ENCODE measurements around the gene SHE. TPM values are rescaled to one million over a fixed set of nuclear protein-coding genes. Genes with fewer than 3 reads are reported as not detected.
"Not testable (repeated sequence)": the region's sequence is repeated elsewhere in the genome, so short reads cannot be mapped to it uniquely, and the experiment has no call there.

Gene SHE
- total RNA-seq, 2 donors from 2014 or later: 10.8 to 19.9 TPM

DNA sequence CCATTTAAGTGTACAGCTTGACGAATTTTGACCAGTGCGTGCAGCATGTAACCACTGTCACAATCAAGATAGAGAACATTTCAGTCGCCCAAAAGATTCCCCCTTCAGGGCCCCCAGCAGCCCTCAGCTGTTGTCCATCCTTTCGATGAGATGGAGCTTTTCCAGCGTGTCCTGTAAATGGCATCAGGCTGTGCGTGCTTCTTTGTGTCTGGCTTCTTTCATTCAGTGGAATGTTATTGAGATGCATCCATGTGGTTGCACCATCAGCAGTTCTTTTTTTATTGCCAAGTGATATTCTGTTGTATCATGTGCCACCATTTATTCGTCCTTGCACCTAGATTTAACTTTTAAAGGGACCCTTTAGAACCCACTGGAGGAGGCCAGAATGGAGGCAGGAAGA, 34.4 kb upstream of the SHE start:
- H3K9me3 ChIP-seq: no peaks in the 10 kb centered on the region
- DNase-seq (ENCODE audit: low spot score): no peak
- no peaks in the 10 kb centered on the region for H3K27me3 ChIP-seq
- TF ChIP-seq, protein P1, sequence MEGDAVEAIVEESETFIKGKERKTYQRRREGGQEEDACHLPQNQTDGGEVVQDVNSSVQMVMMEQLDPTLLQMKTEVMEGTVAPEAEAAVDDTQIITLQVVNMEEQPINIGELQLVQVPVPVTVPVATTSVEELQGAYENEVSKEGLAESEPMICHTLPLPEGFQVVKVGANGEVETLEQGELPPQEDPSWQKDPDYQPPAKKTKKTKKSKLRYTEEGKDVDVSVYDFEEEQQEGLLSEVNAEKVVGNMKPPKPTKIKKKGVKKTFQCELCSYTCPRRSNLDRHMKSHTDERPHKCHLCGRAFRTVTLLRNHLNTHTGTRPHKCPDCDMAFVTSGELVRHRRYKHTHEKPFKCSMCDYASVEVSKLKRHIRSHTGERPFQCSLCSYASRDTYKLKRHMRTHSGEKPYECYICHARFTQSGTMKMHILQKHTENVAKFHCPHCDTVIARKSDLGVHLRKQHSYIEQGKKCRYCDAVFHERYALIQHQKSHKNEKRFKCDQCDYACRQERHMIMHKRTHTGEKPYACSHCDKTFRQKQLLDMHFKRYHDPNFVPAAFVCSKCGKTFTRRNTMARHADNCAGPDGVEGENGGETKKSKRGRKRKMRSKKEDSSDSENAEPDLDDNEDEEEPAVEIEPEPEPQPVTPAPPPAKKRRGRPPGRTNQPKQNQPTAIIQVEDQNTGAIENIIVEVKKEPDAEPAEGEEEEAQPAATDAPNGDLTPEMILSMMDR (IDR thresholded peaks at IDR 0.05): no peak
- H3K36me3 ChIP-seq: no peaks in the 10 kb centered on the region
- H3K27ac ChIP-seq: no peak overlapping the region
- no peaks in the 10 kb centered on the region for H3K4me1 ChIP-seq
- H3K4me3 ChIP-seq: no peak overlapping the region

DNA sequence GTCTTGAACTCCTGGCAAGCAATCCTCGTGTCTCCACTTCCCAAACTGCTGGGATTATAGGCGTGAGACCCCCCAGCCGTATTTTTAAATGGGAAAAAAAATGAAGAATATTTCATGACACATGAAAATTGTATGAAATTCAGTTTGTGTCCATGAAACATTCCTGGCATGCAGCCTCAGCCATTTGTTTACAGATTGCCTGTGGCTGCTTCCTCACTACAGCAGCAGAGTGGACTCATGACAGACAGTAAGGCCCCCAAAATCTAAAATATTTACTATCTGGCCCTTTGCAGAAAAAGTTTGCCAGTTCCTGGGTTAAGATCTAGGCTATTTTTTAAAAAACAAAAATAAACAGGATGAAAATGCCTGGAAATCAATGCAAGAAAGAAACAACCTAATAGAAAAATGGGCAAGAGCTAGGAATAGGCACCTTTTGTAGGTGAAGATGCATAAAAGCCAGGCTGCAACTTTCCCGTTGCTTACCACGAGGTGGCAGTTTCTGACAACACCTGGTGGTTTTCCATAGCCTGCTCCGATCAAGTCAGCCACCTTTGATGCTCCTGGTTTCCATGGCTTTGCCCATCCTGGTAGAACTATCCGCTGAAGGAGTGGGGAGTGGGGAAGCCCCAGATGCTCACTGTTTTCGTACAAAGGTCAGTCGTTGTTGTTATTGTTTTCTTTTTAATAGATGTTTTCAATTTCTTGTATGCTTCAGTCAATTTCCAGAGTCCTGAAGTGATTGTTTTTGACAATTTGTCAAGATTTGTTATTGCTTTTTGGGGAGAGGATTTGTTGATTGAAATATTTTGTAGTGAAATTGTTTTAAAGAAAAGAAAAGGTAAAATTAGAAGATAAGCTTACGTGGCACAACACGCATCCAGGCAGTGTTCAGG, 32.0 kb upstream of the SHE start:
- H3K9me3 ChIP-seq: no peaks in the 10 kb centered on the region
- no peaks in the 10 kb centered on the region for H3K36me3 ChIP-seq
- H3K4me3 ChIP-seq: no peak overlapping the region
- H3K4me1 ChIP-seq: no peaks in the 10 kb centered on the region
- H3K27ac ChIP-seq: no peak overlapping the region
- TF ChIP-seq, protein P1 (IDR thresholded peaks at IDR 0.05): peak in 1 of 2 donors; percentile 47
- no peaks in the 10 kb centered on the region for H3K27me3 ChIP-seq
- no peak for DNase-seq (ENCODE audit: low spot score)

DNA sequence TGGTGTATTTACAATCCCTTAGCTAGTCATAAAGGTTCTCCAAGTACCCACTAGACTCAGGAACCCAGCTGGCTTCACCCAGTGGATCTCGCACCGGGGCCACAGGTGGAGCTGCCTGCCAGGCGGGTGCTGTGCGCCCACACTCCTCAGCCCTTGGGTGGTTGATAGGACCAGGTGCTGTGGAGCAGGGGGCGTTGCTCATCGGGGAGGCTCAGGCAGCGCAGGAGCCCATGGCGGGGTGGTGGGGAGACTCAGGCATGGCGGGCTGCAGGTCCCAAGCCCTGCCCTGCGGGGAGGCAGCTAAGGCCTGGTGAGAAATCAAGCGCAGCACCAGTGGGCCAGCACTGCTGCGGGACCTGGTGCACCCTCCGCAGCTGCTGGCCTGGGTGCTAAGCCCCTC, 29.7 kb upstream of the SHE start:
- H3K36me3 ChIP-seq; H3K4me1 ChIP-seq; DNase-seq (ENCODE audit: low spot score); H3K27me3 ChIP-seq; H3K4me3 ChIP-seq; H3K9me3 ChIP-seq; H3K27ac ChIP-seq: not testable (repeated sequence)

DNA sequence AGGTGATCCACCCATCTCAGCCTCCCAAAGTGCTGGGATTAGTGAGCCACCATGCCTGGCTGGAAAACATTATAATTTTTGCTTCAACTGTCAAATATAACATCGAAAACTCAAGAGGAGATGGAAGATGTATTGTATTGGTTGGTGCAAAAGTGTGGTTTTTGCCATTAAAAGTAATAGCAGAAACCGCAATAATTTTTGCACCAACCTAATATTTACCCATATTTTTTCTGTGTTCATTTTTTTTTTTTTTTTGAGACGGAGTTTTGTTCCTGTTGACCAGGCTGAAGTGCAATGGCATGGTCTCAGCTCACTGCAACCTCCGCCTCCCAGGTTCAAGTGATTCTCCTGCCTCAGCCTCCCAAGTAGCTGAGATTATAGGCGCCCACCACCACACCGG, 27.1 kb upstream of the SHE start:
- Histone ChIP-seq H3K36me3 (no peaks in the 10 kb centered on the region), H3K4me3 (no peak overlapping the region), H3K9me3 (no peaks in the 10 kb centered on the region), H3K27me3 (no peaks in the 10 kb centered on the region), H3K27ac (no peak overlapping the region), H3K4me1 (no peaks in the 10 kb centered on the region)
- DNase-seq (ENCODE audit: low spot score): no peak
- TF ChIP-seq, protein P1 (IDR thresholded peaks at IDR 0.05): no peak

DNA sequence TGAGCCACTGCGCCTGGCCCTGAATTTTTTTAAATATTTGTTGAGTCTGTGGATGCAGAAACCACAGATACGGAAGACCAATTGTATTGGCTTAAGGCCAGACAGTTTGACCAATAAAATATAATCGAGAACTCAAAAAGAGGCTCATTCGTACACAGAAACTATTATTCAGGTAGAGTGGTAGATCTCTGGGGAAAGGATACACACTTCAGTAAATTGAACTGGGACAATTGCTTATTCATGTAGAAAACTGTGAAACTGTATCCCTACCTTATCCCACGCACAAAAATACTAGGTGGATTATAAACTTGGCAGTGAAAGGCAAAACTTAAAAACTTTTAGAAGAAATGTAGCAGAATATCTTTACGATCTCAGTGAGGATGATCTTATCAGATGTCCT, 25.0 kb upstream of the SHE start:
- TF ChIP-seq, protein P1 (IDR thresholded peaks at IDR 0.05): no peak
- no peaks in the 10 kb centered on the region for H3K4me1 ChIP-seq
- no peak for DNase-seq (ENCODE audit: low spot score)
- no peaks in the 10 kb centered on the region for H3K9me3 ChIP-seq
- H3K27me3 ChIP-seq: no peaks in the 10 kb centered on the region
- H3K36me3 ChIP-seq: no peaks in the 10 kb centered on the region
- H3K27ac ChIP-seq: no peak overlapping the region
- no peak overlapping the region for H3K4me3 ChIP-seq

DNA sequence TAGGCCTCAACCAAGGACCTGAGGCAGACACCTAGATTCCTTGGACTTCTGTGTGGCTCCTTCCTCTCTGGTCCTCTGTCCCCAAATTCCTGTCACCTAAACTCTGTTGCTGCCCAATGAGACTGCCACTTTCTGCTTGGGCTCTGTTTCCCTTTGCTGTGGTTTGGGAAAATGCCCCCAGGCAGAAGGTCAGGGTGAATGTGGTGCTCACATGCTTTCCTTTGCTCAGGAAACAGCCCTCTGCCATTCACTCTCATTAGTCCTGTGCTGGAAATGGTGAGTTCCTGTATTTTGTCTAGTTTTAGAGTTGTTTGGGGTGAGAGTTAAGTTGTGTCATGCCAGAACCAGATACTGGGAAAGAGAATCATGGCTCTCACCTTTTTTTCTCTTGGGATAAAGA, 22.7 kb upstream of the SHE start:
- H3K9me3 ChIP-seq: no peaks in the 10 kb centered on the region

More for the DNA sequence above, 22.7 kb upstream of the SHE start:
- H3K27me3 ChIP-seq: no peaks in the 10 kb centered on the region
- DNase-seq (ENCODE audit: low spot score): no peak
- no peak overlapping the region for H3K27ac ChIP-seq
- peaks cover 0 to 16% of the 10 kb centered on the region in 2 donors for H3K4me1 ChIP-seq
- no peak overlapping the region for H3K4me3 ChIP-seq
- H3K36me3 ChIP-seq: no peaks in the 10 kb centered on the region
- TF ChIP-seq, protein P1 (IDR thresholded peaks at IDR 0.05): no peak

All from right atrium auricular region (tissue), 2 donors.